ENCODE results near the gene MARK1. TPM values are rescaled to one million over a fixed set of nuclear protein-coding genes. Genes with fewer than 3 reads are reported as not detected.

Gene MARK1
- total RNA-seq = not detected

GRCh38 chr1:220527908-220528678, at the start of gene MARK1:
Gene MARK1, plus strand, starts transcription at chr1:220528136. Its CDS starts 687 bp downstream, at chr1:220528823.

GRCh38 chr1:220690140-220691052, 162.5 kb downstream of the MARK1 start, which contains the start of gene C1orf115:
Gene C1orf115, plus strand, starts transcription at chr1:220690363. Its CDS starts 40 bp downstream, at chr1:220690403.

Other genes with a start within 250 kb of the MARK1 start
- gene C1orf115, start 162.2 kb downstream of the MARK1 start, total RNA-seq = 1 to 10 TPM; 1.8 TPM
- not detected for gene MTARC2, start 220.2 kb downstream of the MARK1 start, total RNA-seq